ENCODE measurements around the gene PCDH15.

- TF ChIP-seq RFX5 (IDR thresholded peaks at IDR 0.05; ENCODE audit: low read depth, low read length) (no peak), POLR2A (IDR thresholded peaks at IDR 0.05; ENCODE audit: low read depth, low read length) (no peak), CEBPB (IDR thresholded peaks at IDR 0.05; ENCODE audit: low read depth, low read length) (no peak), NFE2L2 (IDR thresholded peaks at IDR 0.05; ENCODE audit: low read depth, low read length) (no peak), CTCF (conservative IDR thresholded peaks at IDR 0.05; ENCODE audit: low read depth, low read length) (no peak), RCOR1 (IDR thresholded peaks at IDR 0.05; ENCODE audit: insufficient replicate concordance, low read length) (no peak), MXI1 (IDR thresholded peaks at IDR 0.05; ENCODE audit: borderline replicate concordance, low read depth, low read length) (no peak), USF2 (IDR thresholded peaks at IDR 0.05; ENCODE audit: low read depth, low read length) (no peak)
These were observed 215.5 kb downstream of the PCDH15 start for GRCh38 chr10:54585572-54585971.

Measured in IMR-90 (cell line).